H9 (cell line): ENCODE measurements around the gene MRPS30. TPM values are rescaled to one million over a fixed set of nuclear protein-coding genes. Genes with fewer than 3 reads are reported as not detected.
A peak's percentile ranks its signal among the peaks of the same experiment; 100 is the strongest.

ENCODE experiments used
- DNase-seq: peaks from one replicate; pipeline ENCODE4 v3.0.0-alpha.2; 2017
- H2AFZ ChIP-seq: one replicate; pipeline ENCODE4 v1.6.1; 2013; ENCODE audit warnings: mild to moderate bottlenecking, low read length, control low read depth, moderate library complexity
- H2AK5ac ChIP-seq: 2 replicates; pipeline ENCODE4 v1.6.1; 2013; ENCODE audit warnings: low read length, control low read depth, mixed read lengths; ENCODE audit not compliant: insufficient read length
- H2BK120ac ChIP-seq: one replicate; pipeline ENCODE4 v1.6.1; 2013; ENCODE audit warnings: low read depth, mild to moderate bottlenecking, low read length, control low read depth, inconsistent platforms; ENCODE audit not compliant: poor library complexity, severe bottlenecking
- H2BK12ac ChIP-seq: 2 replicates; pipeline ENCODE4 v1.6.1; 2013; ENCODE audit warnings: low read length, control low read depth, mixed read lengths, low read depth; ENCODE audit not compliant: insufficient read length
- H2BK15ac ChIP-seq: 2 replicates; pipeline ENCODE4 v1.6.1; 2013; ENCODE audit warnings: low read depth, low read length, control low read depth
- H2BK20ac ChIP-seq: one replicate; pipeline ENCODE4 v1.6.1; 2013; ENCODE audit warnings: low read depth, mild to moderate bottlenecking, low read length, control low read depth, inconsistent platforms; ENCODE audit not compliant: poor library complexity, severe bottlenecking
- H2BK5ac ChIP-seq: 2 replicates; pipeline ENCODE4 v1.6.1; 2013; ENCODE audit warnings: low read length, control low read depth, mixed read lengths; ENCODE audit not compliant: insufficient read length
- H3K14ac ChIP-seq: 2 replicates; pipeline ENCODE4 v1.6.1; 2013; ENCODE audit warnings: low read length, control low read depth; ENCODE audit not compliant: insufficient read depth
- H3K18ac ChIP-seq: 2 replicates; pipeline ENCODE4 v1.6.1; 2013; ENCODE audit warnings: low read depth, mild to moderate bottlenecking, mixed read lengths, low read length, control low read depth; ENCODE audit not compliant: insufficient read length
- H3K23ac ChIP-seq: 2 replicates; pipeline ENCODE4 v1.6.1; 2013; ENCODE audit warnings: low read length, control low read depth, mixed read lengths, low read depth; ENCODE audit not compliant: insufficient read length
- H3K23me2 ChIP-seq: 2 replicates; pipeline ENCODE4 v1.6.1; 2013; ENCODE audit warnings: low read depth, mild to moderate bottlenecking, mixed read lengths, low read length, control low read depth; ENCODE audit not compliant: insufficient read length, poor library complexity, severe bottlenecking
- H3K27ac ChIP-seq: 2 replicates; pipeline ENCODE4 v1.5.1; 2013; ENCODE audit warnings: low read length, control low read depth, mixed read lengths, low read depth; ENCODE audit not compliant: insufficient read length
- H3K27me3 ChIP-seq: 2 replicates; pipeline ENCODE4 v1.6.1; 2013; ENCODE audit warnings: low read length, control low read depth, inconsistent platforms; ENCODE audit not compliant: insufficient read depth
- H3K4ac ChIP-seq: 2 replicates; pipeline ENCODE4 v1.6.1; 2013; ENCODE audit warnings: low read depth, mild to moderate bottlenecking, control low read depth, inconsistent platforms, low read length, moderate library complexity
- H3K4me1 ChIP-seq: 2 replicates; pipeline ENCODE4 v1.6.1; 2013; ENCODE audit warnings: low read length, control low read depth, inconsistent platforms; ENCODE audit not compliant: insufficient read depth
- H3K4me2 ChIP-seq: 2 replicates; pipeline ENCODE4 v1.6.1; 2013; ENCODE audit warnings: low read length, control low read depth, mixed read lengths; ENCODE audit not compliant: insufficient read length, insufficient read depth
- H3K56ac ChIP-seq: 2 replicates; pipeline ENCODE4 v1.6.1; 2013; ENCODE audit warnings: low read depth, mild to moderate bottlenecking, mixed read lengths, low read length, control low read depth; ENCODE audit not compliant: insufficient read length
- H3K79me1 ChIP-seq: 2 replicates; pipeline ENCODE4 v1.6.1; 2013; ENCODE audit warnings: low read depth, mild to moderate bottlenecking, moderate library complexity, low read length, control low read depth, inconsistent platforms; ENCODE audit not compliant: insufficient read depth, poor library complexity, severe bottlenecking
- H3K79me2 ChIP-seq: 2 replicates; pipeline ENCODE4 v1.6.1; 2013; ENCODE audit warnings: low read length, control low read depth, inconsistent platforms; ENCODE audit not compliant: insufficient read depth
- H3K9ac ChIP-seq: 2 replicates; pipeline ENCODE4 v1.6.1; 2013; ENCODE audit warnings: low read length, control low read depth, mixed read lengths; ENCODE audit not compliant: insufficient read length; ENCODE audit errors: extremely low read depth
- H3K9me3 ChIP-seq: one replicate; pipeline ENCODE4 v1.6.1; 2013; ENCODE audit warnings: low read depth, low read length, inconsistent platforms; ENCODE audit not compliant: control insufficient read depth
- H3T11ph ChIP-seq: one replicate; pipeline ENCODE4 v1.6.1; 2013; ENCODE audit warnings: mild to moderate bottlenecking, low read length, control low read depth, inconsistent platforms
- H4K20me1 ChIP-seq: one replicate; pipeline ENCODE4 v1.6.1; 2013; ENCODE audit not compliant: control insufficient read depth, insufficient read length, insufficient read depth
- H4K5ac ChIP-seq: 2 replicates; pipeline ENCODE4 v1.6.1; 2013; ENCODE audit warnings: low read depth, mild to moderate bottlenecking, mixed read lengths, low read length, control low read depth; ENCODE audit not compliant: insufficient read length
- H4K8ac ChIP-seq: replicated peaks from 2 replicates; pipeline ENCODE4 v1.6.1; 2013; ENCODE audit warnings: low read length, control low read depth, mixed read lengths, low read depth; ENCODE audit not compliant: insufficient read length
- H4K91ac ChIP-seq: 2 replicates; pipeline ENCODE4 v1.6.1; 2013; ENCODE audit warnings: low read depth, mild to moderate bottlenecking, moderate library complexity, mixed read lengths, low read length, control low read depth; ENCODE audit not compliant: insufficient read length
- H3K27ac Mint-ChIP-seq, 3 experiments: 2 replicates in 2 of 3; 3 replicates in 1 of 3; pipeline ENCODE4 v1.8.0; 2020 to 2021; ENCODE audit warnings: mixed read lengths in 3 of 3, mild to moderate bottlenecking in 1 of 3, moderate library complexity in 1 of 3
- H3K27me3 Mint-ChIP-seq: 2 replicates; pipeline ENCODE4 v1.8.0; 2021; ENCODE audit warnings: low read depth, mild to moderate bottlenecking, moderate library complexity, mixed read lengths
- H3K36me3 Mint-ChIP-seq, 3 experiments: 2 replicates in 2 of 3; 3 replicates in 1 of 3; pipeline ENCODE4 v1.8.0; 2020 to 2021; ENCODE audit warnings: low read depth in 3 of 3, mixed read lengths in 3 of 3; ENCODE audit not compliant: insufficient read depth in 1 of 3
- H3K4me1 Mint-ChIP-seq, 2 experiments: 2 replicates each; pipeline ENCODE4 v1.8.0; 2020; ENCODE audit warnings: mixed read lengths in 2 of 2
- H3K4me3 Mint-ChIP-seq, 2 experiments: 2 replicates in 1 of 2; 3 replicates in 1 of 2; pipeline ENCODE4 v1.8.0; 2020 to 2021; ENCODE audit warnings: mild to moderate bottlenecking in 2 of 2, mixed read lengths in 2 of 2, moderate library complexity in 1 of 2
- H3K9me3 Mint-ChIP-seq, 2 experiments: 2 replicates in 1 of 2; 3 replicates in 1 of 2; pipeline ENCODE4 v1.8.0; 2020; ENCODE audit warnings: mild to moderate bottlenecking in 2 of 2, mixed read lengths in 2 of 2, moderate library complexity in 1 of 2
- WGBS: extraction: QIAGEN DNeasy Blood & Tissue Kit; methylation state at CpG from one replicate; pipeline ENCODE4 v1.1.7; 2013; ENCODE audit warnings: missing lambda C conversion rate, low lambda C conversion rate, mixed read lengths; ENCODE audit not compliant: insufficient read length; ENCODE audit errors: extremely low coverage; 5-methylcytosine and 5-hydroxymethylcytosine counted together
- total RNA-seq: library from RNA; stranded (reverse); gene quantifications from 2 replicates; pipeline ENCODE4 v1.2.1, GENCODE V29; 2021
- TF ChIP-seq, protein P1 (sequence below): fragments of 200-600 bp; sonication (generic); conservative IDR thresholded peaks from 3 replicates; pipeline ENCODE4 v1.8.0; 2021; ENCODE audit warnings: antibody characterized with exemption, mild to moderate bottlenecking

The MRPS30 gene
- total RNA-seq, 1 experiment from 2014 or later, result 76.3 TPM

DNA sequence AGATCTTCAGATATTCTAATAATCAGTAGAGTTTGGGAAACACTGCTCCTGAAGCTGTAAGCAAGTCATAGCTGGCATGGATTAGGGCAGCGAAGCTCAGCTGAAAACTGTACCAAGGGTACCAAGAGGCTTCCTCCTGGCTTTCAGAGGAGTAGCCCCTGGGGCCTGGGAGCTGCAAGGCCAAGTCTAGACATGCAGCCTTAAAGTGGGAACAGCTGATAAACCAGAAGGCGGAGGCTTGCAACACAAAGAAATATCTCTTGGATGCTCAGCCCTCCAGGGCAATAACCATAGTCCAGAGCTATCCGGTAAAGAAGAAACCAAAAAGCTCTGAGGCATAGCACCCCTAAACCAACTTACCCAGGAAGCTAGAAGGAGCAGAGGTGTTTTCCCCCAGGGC lies 51.5 kb downstream of the MRPS30 start:
- no CpG with 5 or more reads among the region's 3 CpGs for WGBS
- Histone ChIP-seq H3K4me2 (no peak overlapping the region), H4K5ac (no peak overlapping the region), H2BK20ac (no peak overlapping the region), H3K4ac (no peak overlapping the region), H4K8ac (no peak overlapping the region), H2BK15ac (no peak overlapping the region), H4K20me1 (no peaks in the 10 kb centered on the region), H3K23ac (no peak overlapping the region), H3K79me1 (no peaks in the 10 kb centered on the region), H2BK12ac (no peak overlapping the region), H3K27ac (no peak overlapping the region), H2AFZ (no peak overlapping the region), H3T11ph (no peak overlapping the region), H3K27me3 (no peaks in the 10 kb centered on the region), H3K14ac (no peak overlapping the region), H3K9me3 (no peaks in the 10 kb centered on the region), H3K4me1 (no peaks in the 10 kb centered on the region; the same call in 1 of the 2 replicates), H3K23me2 (no peaks in the 10 kb centered on the region), H2BK120ac (no peak overlapping the region), H3K9ac (no peak overlapping the region), H4K91ac (no peak overlapping the region), H3K56ac (no peak overlapping the region), H2AK5ac (no peak overlapping the region), H3K79me2 (no peaks in the 10 kb centered on the region), H3K18ac (no peak overlapping the region), H2BK5ac (no peak overlapping the region)
- Mint-ChIP-seq H3K27me3 (no peaks in the 10 kb centered on the region), H3K4me1 (no peaks in the 10 kb centered on the region), H3K36me3 (peaks cover 0 to 2% (median 0%) of the 10 kb centered on the region in 3 experiments; a peak in 1 of 7 replicates), H3K9me3 (peaks cover 0 to 2% of the 10 kb centered on the region in 2 experiments; a peak in 1 of 5 replicates), H3K27ac (peak overlapping the region in 1 of 3 experiments; percentile 44; a peak in 1 of 7 replicates), H3K4me3 (no peak overlapping the region)
- DNase-seq, result no peak
- TF ChIP-seq, protein P1, sequence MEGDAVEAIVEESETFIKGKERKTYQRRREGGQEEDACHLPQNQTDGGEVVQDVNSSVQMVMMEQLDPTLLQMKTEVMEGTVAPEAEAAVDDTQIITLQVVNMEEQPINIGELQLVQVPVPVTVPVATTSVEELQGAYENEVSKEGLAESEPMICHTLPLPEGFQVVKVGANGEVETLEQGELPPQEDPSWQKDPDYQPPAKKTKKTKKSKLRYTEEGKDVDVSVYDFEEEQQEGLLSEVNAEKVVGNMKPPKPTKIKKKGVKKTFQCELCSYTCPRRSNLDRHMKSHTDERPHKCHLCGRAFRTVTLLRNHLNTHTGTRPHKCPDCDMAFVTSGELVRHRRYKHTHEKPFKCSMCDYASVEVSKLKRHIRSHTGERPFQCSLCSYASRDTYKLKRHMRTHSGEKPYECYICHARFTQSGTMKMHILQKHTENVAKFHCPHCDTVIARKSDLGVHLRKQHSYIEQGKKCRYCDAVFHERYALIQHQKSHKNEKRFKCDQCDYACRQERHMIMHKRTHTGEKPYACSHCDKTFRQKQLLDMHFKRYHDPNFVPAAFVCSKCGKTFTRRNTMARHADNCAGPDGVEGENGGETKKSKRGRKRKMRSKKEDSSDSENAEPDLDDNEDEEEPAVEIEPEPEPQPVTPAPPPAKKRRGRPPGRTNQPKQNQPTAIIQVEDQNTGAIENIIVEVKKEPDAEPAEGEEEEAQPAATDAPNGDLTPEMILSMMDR, result no peak
